GM18867 (cell line): ENCODE data around the gene TIGD1.

Experiments used
- ATAC-seq: cut with Tn5 transposase; IDR thresholded peaks from one replicate; pipeline ENCODE4 v1.9.1; 2021; ENCODE audit warnings: mild to moderate bottlenecking, moderate library complexity; ENCODE audit not compliant: unreplicated experiment

Gene TIGD1

GRCh38 chr2:232502911-232503808, 47.2 kb downstream of the TIGD1 start:
- no peak for ATAC-seq

GRCh38 chr2:232502511-232502910, 47.8 kb downstream of the TIGD1 start:
- no peak for ATAC-seq

GRCh38 chr2:232501794-232502390, 48.5 kb downstream of the TIGD1 start:
- ATAC-seq = no peak

- ATAC-seq = no peak
Measured at GRCh38 chr2:232501331-232501771, 49.0 kb downstream of the TIGD1 start.

- no peak for ATAC-seq
Measured at GRCh38 chr2:232498452-232498851, 51.9 kb downstream of the TIGD1 start.
